Stimulated activated CD4-positive, alpha-beta T cell treated with anti-CD3 and anti-CD28 coated beads, TNF-alpha, amount 100 ng/mL, for 4 hours (primary cell): ENCODE results near the gene OR56B1.
"Not testable (repeated sequence)": the region's sequence is repeated elsewhere in the genome, so short reads cannot be mapped to it uniquely, and the experiment has no call there.

Source experiments
- DNase-seq, 3 experiments: peaks; one replicate each; pipeline ENCODE4 v3.0.0-alpha.2; 2020; ENCODE audit warnings: low read depth in 3 of 3

Gene OR56B1, protein sequence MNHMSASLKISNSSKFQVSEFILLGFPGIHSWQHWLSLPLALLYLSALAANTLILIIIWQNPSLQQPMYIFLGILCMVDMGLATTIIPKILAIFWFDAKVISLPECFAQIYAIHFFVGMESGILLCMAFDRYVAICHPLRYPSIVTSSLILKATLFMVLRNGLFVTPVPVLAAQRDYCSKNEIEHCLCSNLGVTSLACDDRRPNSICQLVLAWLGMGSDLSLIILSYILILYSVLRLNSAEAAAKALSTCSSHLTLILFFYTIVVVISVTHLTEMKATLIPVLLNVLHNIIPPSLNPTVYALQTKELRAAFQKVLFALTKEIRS

GRCh38 chr11:5736396-5736795, at the start of gene OR56B1:
Gene OR56B1, plus strand, starts transcription at chr11:5736448. Its CDS starts 69 bp downstream, at chr11:5736517.
- no peak for DNase-seq

GRCh38 chr11:5688482-5688881, 47.8 kb upstream of the OR56B1 start:
- DNase-seq = no peak

DNA sequence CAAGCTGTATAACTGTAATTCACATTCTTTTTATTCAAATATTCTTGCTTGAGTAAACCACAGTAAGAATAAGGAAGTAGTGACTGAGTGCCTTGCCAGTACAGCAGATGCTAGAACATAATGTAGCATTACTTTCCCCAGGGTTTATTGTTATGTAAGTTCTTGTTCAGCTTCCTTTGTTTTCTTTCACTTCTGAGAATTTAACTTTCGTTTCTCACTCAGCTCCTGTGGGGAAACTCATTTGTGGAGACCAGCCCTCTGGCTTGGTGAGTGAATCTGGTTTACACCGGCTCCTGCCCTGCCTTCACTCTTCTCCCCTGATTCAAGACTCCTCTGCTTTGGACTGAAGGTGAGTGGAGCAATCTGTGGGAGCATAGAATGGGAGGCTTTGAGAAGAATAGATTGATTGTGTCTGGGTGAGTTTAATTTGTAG, 46.7 kb upstream of the OR56B1 start, which contains the start of gene TRIM22:
TSS of gene TRIM22 (plus strand) at position 240 of the 433 bp plus-strand sequence. CDS start 6,443 bp downstream, outside the sequence.
- peak in 2 of 3 experiments; percentile 22 to 24 for DNase-seq

DNA sequence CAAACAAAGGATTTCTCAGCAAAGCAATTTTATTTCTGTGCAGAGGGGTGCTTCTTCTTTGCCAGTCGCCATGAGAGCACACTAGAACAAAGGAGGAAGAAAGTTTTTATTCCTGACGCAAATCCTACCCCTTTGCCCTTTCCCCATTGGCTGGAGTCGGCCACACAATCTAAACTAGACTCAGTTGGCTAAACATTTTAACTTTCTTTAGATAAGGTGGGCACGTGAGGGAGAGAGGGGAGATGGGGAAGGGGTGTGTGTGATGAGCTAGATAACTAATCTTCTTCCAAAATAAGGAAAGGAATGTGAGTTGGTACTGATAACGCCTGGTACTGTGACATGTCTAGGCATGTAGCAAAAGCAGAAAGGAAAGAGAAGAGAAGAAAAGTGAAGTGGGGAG, 46.0 kb upstream of the OR56B1 start:
- no peak for DNase-seq

- no peak for DNase-seq
Measured at GRCh38 chr11:5690736-5691135, 45.5 kb upstream of the OR56B1 start.

- not testable (repeated sequence) for DNase-seq
Measured at GRCh38 chr11:5691238-5691963, 44.8 kb upstream of the OR56B1 start.

DNA sequence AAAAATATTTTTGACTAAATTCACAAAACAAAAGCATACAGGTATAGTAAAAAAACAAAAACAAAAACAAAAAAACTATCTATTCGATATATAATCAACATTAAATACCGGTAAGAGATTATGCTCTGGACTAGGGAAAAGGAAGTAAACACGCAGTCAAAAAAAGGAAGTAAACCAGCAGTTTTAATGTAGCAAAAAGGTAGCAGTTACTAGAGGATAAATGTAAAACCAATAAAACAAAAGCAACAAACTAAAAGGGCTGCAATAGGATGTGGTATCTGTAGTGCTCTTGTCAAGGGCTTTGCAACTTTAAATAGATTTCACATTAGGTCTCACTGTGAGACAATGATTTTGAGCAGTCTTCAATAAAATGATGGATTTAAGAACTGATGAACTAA, 44.3 kb upstream of the OR56B1 start:
- DNase-seq = no peak

- DNase-seq = peak in 1 of 3 experiments; percentile 15
Measured at GRCh38 chr11:5694642-5695041, 41.6 kb upstream of the OR56B1 start.

- no peak for DNase-seq
Measured at GRCh38 chr11:5695580-5695979, 40.7 kb upstream of the OR56B1 start.

GRCh38 chr11:5696210-5696609, 40.0 kb upstream of the OR56B1 start:
- DNase-seq = no peak

- no peak for DNase-seq
Measured at GRCh38 chr11:5698281-5698680, 38.0 kb upstream of the OR56B1 start.

GRCh38 chr11:5700421-5701054, 35.7 kb upstream of the OR56B1 start:
- no peak for DNase-seq

DNA sequence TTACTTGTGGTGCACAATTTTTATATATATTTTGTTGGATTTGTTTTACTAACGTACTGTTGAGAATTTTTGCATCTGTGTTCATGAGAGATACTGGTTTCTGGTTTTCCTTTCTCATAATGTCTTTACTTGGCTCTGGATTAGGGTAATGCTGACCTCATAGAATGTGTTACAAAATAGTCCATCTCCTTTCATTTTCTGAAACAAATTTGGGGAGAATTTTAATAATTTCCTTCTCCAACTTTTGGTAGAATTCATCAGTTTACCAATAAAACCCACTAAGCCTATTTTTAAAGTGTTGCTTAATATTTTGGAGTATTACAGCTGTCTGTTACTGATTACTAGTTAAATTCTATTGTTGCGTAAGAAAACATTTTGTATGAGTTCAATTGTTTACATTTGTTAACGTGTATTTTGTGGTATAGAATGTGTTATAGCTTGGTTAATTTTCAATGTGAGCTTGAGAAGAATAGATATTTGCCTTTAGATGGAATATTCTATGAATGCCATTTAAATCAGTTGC, 35.1 kb upstream of the OR56B1 start:
- no peak for DNase-seq

DNA sequence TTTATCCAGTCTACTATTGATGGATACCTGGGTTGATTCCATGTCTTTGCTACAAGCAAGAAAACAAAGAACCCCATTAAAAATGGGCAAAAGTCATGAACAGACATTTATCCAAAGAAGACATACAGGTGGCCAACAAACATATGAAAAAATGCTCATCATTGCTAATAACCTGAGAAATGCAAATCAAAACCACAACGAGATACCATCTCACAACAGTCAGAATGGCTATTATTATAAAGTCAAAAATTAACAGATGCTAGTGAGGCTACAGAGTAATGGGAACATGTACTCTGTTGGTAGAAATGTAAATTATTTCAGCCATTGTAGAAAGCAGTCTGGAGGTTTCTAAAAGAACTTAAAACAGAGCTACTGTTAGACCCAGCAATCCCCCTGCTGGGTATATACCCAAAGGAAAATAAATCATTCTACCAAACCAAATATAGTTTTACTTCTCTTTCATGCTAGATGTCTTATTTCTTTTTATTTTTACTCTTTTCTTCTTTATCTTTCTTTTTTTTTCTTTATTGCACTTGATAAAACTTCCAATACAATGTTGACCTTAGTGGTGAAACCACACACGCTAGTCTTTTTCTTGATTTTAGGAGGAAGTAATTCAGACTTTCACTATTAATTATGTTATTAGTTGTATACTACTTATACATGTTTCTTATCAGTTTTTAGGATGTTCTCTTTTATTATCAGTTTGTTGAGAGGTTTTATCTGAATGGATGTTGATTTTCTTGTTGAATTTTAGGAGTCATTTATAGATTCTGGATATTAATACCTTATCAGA, 32.3 kb upstream of the OR56B1 start:
- no peak for DNase-seq

DNA sequence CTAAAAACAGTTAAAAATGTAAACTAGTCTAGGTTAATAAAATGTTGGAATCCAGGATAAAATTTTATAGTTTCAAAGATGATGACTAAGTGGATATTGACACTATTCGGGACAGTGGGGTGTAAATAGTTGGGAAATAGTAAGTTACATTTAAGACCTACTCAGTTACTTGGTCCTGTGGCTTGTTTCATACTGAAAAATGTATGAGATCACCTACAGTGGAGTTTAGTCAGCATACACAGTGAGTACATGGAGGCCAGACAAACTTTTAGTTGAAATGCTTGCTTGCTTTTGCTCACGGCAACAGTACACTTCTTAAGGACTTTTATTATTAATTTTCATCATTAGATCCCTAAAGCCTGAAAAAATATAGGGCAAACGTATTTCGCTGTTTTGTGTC, 30.6 kb upstream of the OR56B1 start:
- DNase-seq = no peak

- no peak for DNase-seq
Measured at GRCh38 chr11:5712507-5712906, 23.7 kb upstream of the OR56B1 start.

DNA sequence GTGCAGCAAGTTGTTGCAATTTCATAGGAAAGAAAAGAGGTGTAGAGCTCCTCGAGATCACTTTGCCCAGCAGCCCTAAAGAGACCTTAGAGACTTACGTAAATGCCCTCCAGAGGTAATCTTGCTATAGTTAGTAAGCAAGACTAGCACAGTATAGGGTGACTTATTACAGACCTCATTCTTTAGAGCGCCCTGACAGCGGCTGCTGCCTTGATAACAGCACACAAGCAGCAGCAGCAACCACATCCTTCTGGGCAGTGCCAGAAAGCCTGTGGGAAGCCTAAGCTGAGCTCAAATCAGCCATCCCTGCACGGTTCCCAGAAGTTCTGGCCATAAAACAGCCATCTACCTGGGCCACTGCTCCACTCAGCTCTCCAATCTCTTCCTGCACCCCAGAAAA, 22.6 kb upstream of the OR56B1 start:
- DNase-seq = no peak

GRCh38 chr11:5716518-5716917, 19.7 kb upstream of the OR56B1 start:
- DNase-seq = not testable (repeated sequence)

DNA sequence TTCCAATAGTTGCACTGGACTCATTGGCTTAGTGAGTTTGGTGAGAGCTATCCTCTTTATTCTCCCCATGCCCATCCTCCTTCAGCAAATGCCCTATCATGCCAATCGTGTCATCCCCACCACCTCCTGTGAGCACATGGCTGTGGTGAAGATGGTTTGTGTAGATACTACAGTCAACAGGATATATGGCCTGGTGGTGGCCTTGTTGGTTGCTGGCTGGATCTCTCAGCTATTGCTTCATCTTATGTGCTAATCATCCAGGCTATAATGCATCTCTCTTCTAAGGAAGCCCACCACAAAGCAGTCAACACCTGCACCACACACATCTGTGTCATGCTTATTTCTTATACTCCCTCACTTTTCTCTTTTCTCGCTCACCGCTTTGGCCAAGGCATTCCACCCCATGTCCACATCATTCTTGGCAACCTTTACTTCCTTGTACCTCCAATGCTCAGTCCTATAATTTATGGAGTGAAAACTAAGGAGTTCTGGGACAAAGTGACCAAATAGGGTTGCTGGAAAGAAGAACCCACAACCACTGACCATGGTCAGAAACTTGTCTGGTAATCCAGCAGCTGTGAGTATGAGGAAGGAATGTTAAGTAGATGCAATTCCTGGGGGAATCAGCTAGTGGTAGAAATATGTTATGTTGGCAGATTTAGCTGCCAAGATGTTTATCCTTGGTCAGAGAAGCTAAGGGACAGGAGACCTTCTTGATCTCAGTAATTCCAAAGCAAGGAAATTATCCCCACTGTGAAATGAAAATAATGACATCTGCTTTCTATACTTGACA, 16.3 kb upstream of the OR56B1 start:
- DNase-seq = no peak

- DNase-seq = no peak
Measured at GRCh38 chr11:5722622-5723021, 13.6 kb upstream of the OR56B1 start.

DNA sequence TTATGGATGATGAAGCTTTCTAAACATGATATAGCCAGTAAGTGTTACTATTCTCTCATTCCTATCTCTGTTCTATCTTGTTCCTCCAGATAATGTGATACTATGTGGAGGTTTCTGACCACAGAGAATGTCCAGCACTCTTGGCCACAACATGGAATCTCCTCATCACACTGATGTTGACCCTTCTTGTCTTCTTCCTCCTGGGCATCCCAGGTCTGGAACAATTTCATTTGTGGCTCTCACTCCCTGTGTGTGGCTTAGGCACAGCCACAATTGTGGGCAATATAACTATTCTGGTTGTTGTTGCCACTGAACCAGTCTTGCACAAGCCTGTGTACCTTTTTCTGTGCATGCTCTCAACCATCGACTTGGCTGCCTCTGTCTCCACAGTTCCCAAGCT, 9.9 kb upstream of the OR56B1 start:
- DNase-seq = no peak
